RWPE1 (cell line): ENCODE results near the gene CCDC59.
A peak's percentile ranks its signal among the peaks of the same experiment; 100 is the strongest.
"Not testable (repeated sequence)": the region's sequence is repeated elsewhere in the genome, so short reads cannot be mapped to it uniquely, and the experiment has no call there.

Experiments used
- CTCF ChIA-PET: fragments of 350-600 bp; sonication (Branson Sonifier 250); formaldehyde crosslinking; extraction: SDS; loops from one replicate; lab custom pipeline; 2021; lab: Yijun Ruan, JAX
- POLR2A ChIA-PET: fragments of 400-600 bp; formaldehyde crosslinking; extraction: SDS; loops from one replicate; lab custom pipeline; 2020; ENCODE audit warnings: antibody characterized with exemption; ENCODE audit not compliant: low non-redundant PET; lab: Yijun Ruan, JAX
- DNase-seq: peaks from one replicate; pipeline ENCODE4 v3.0.0; 2012; ENCODE audit warnings: low spot score
- H3K27ac ChIP-seq: fragments of 450-650 bp; 2 replicates; pipeline ENCODE4 v1.5.1; 2017
- TF ChIP-seq, protein P1 (sequence below): fragments of 450-650 bp; conservative IDR thresholded peaks from 2 replicates; pipeline ENCODE4 v1.5.1; 2017; ENCODE audit warnings: low read depth, mild to moderate bottlenecking

CCDC59 gene

DNA sequence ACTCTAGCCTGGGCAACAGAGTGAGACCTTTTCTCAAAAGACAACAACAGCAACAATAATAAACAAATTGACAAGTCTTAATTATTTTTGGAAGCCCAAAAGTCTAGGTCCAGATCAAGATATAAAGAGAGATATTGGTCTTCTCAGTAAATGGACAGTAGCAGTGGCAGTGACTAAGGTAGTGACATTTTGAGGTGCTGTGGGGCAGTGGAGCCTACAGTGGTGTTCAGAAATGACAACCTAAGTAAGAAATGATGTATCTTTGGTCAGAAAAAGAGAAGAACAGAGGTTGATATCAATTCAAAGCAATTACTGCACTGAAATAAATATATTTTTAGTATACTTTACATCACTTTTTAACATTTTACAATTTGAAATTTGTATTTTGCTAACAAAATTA, 20.8 kb upstream of the CCDC59 start:
- H3K27ac ChIP-seq = no peak overlapping the region
- DNase-seq = no peak
- CTCF ChIA-PET = no interaction called here
- TF ChIP-seq, protein P1, sequence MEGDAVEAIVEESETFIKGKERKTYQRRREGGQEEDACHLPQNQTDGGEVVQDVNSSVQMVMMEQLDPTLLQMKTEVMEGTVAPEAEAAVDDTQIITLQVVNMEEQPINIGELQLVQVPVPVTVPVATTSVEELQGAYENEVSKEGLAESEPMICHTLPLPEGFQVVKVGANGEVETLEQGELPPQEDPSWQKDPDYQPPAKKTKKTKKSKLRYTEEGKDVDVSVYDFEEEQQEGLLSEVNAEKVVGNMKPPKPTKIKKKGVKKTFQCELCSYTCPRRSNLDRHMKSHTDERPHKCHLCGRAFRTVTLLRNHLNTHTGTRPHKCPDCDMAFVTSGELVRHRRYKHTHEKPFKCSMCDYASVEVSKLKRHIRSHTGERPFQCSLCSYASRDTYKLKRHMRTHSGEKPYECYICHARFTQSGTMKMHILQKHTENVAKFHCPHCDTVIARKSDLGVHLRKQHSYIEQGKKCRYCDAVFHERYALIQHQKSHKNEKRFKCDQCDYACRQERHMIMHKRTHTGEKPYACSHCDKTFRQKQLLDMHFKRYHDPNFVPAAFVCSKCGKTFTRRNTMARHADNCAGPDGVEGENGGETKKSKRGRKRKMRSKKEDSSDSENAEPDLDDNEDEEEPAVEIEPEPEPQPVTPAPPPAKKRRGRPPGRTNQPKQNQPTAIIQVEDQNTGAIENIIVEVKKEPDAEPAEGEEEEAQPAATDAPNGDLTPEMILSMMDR = no peak
- POLR2A ChIA-PET = no interaction called here

DNA sequence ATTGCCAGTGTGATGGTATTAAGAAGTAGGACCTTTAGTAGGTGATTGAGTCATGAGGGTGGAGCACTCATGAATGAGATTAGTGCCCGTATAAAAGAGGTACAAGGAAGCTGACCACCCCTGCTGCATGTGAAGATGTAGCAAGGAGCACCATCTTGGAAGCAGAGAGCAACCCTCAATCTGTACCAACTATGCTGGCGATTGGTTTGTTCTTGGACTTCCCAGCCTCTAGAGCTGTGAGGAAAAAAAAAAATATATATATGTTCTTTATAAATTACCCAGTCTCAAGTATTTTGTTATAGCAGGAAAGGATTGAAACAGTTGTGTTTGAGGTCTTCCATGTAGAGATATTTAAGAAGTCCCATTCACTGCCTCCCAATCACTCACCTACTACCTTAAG, 17.0 kb upstream of the CCDC59 start:
- POLR2A ChIA-PET = no interaction called here

DNA sequence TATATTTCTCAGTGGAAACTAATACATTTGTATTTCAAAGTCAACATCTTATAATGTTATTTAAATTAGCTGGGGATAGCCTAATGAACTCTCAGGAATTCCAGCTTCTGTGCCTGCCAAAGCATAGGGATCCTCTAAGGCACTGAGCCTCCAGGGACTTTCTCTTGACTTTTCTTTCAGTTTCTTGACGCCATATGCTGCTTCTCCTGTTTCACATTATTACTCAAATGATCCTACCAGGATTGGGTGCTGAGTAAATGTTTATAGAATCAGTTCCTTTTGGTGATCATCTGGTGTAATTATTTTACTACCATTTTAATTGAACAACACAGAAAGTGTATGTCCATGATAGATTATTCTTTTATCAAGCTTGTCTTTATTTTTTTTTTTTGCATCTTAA, 8.0 kb upstream of the CCDC59 start:
- no peak overlapping the region for H3K27ac ChIP-seq
- no peak for DNase-seq
- ChIA-PET CTCF (no interaction called here), POLR2A (no interaction called here)
- TF ChIP-seq, protein P1 = no peak

More for the DNA sequence above, 17.0 kb upstream of the CCDC59 start:
- TF ChIP-seq, protein P1 = no peak
- no peak overlapping the region for H3K27ac ChIP-seq
- DNase-seq = no peak
- CTCF ChIA-PET = interaction anchor here (1.1 kb wide), 1 partner anchor 17 kb away, joined by 3 read pairs; the partner anchor contains the start of genes CCDC59 and METTL25

DNA sequence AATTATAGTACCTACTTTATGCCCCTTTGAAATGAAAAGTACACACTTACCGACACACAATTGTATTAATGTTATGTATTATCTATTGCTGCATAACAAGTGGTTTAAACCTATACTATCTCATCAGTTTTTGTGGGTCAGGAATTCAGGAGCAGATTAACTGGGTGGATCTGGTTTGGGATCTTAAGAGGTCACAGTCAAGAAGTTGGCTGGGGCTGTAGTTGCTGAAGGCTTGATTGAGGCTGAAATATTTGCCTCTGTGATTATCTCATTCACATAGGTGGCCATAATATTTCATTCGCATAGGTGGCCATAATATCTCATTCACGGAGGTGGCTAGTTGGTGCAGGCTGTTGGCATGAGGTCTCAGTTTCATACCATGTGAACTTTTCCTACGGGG, 5.8 kb upstream of the CCDC59 start:
- no peak overlapping the region for H3K27ac ChIP-seq
- ChIA-PET CTCF (no interaction called here), POLR2A (no interaction called here)
- DNase-seq = no peak
- TF ChIP-seq, protein P1 = no peak

DNA sequence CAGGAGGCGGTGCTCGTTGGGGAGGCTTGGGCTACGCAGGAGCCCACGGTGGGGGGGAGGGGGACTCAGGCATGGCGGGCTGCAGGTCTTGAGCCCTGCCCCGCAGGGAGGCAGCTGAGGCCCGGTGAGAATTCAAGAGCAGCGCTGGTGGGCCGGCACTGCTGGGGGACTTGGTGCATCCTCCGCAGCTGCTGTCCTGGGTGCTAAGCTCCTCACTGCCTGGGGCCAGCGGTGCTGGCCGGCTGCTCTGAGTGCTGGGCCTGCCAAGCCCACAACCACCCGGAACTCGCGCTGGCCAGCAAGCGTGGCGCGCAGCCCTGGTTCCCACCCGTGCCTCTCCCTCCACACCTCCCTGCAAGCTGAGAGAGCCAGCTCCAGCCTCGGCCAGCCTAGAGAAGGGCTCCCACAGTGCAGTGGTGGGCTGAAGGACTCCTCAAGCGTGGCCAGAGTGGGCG, 3.3 kb upstream of the CCDC59 start:
- H3K27ac ChIP-seq = no peak overlapping the region
- no peak for DNase-seq
- TF ChIP-seq, protein P1 = no peak
- POLR2A ChIA-PET = no interaction called here
- CTCF ChIA-PET = interaction anchor here (0.6 kb wide), 1 partner anchor 1056 kb away, joined by 4 read pairs; no protein-coding TSS in a partner anchor

DNA sequence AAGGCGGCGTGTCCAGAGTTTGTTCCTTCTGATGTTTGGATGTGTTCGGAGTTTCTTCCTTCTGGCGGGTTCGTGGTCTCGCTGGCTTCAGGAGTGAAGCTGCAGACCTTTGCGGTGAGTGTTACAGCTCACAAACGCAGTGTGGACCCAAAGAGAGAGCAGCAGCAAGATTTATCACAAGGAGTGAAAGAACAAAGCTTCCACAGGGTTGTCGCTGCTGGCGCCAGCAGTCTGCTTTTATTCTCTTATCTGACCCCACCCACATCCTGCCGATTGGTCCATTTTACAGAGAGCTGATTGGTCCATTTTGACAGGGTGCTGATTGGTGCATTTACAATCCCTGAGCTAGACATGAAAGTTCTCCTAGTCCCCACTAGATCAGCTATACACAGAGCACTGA, 2.6 kb upstream of the CCDC59 start:
- CTCF ChIA-PET, POLR2A ChIA-PET, H3K27ac ChIP-seq, DNase-seq: not testable (repeated sequence)

DNA sequence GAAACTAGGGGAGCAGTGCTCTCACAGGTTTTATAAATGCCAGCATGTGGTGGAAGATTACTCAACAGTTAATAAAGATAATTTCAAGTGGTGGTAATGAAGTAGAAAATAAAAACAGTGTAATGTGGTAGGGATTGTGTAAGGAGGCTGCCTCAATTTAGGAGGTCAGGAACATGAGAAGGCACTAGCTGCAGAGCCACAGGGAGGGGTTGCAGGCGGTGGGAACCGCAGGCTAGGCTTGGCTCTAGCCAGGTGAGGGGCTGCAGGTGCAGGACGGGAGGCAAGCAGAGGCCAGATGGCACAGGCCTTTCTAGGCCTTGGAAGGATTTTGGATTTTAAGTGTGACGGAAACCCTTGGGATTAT, 910 bp upstream of the CCDC59 start:
- peak; percentile 8 for DNase-seq
- TF ChIP-seq, protein P1 = no peak
- H3K27ac ChIP-seq = peak overlapping the region; percentile 94
- CTCF ChIA-PET = interaction anchor here (0.6 to 1.1 kb wide), 3 partner anchors 8 to 56 kb away, joined by 3 to 5 read pairs (median 4); no protein-coding TSS in a partner anchor
- POLR2A ChIA-PET = no interaction called here
